Esophagus squamous epithelium (tissue), 5 donors: ENCODE results near the gene KPNA6. TPM values are rescaled to one million over a fixed set of nuclear protein-coding genes. Genes with fewer than 3 reads are reported as not detected.
A peak's percentile ranks its signal among the peaks of the same experiment; 100 is the strongest.
"Not testable (repeated sequence)": the region's sequence is repeated elsewhere in the genome, so short reads cannot be mapped to it uniquely, and the experiment has no call there.

Source experiments
- DNase-seq: peaks from one replicate; lab custom pipeline; 2025; lab: John Stamatoyannopoulos, UW
- H3K27ac ChIP-seq, 4 donors: fragments of 200-600 bp; sonication (generic); one replicate each; pipeline ENCODE4 v1.5.1; 2016 to 2019; ENCODE audit warnings: mild to moderate bottlenecking in 1 of 4
- H3K27me3 ChIP-seq, 4 donors: fragments of 200-600 bp; sonication (generic); 1 replicate in 3 of 4; 2 replicates in 1 of 4; pipeline versions ENCODE4 v1.5.1 to v1.6.0; 2017 to 2021; ENCODE audit warnings: antibody characterized with exemption in 1 of 4
- H3K36me3 ChIP-seq, 3 donors: fragments of 200-600 bp; sonication (generic); one replicate each; pipeline ENCODE4 v1.5.1; 2016 to 2019
- H3K4me1 ChIP-seq, 3 donors: fragments of 200-600 bp; sonication (generic); one replicate each; pipeline ENCODE4 v1.5.1; 2017 to 2019
- H3K4me3 ChIP-seq, 4 donors: fragments of 200-600 bp; sonication (generic); 1 replicate in 3 of 4; 2 replicates in 1 of 4; pipeline ENCODE4 v1.5.1; 2016 to 2019; ENCODE audit warnings: mild to moderate bottlenecking in 2 of 4, moderate library complexity in 1 of 4
- H3K9me3 ChIP-seq, 3 donors: fragments of 200-600 bp; sonication (generic); one replicate each; pipeline ENCODE4 v1.5.1; 2016 to 2019
- CTCF ChIP-seq, 6 experiments: fragments of 450-650 bp in 4 of 6; fragments of 200-600 bp in 2 of 6; sonication (generic) in 2 of 6; IDR thresholded peaks; one replicate each; pipeline ENCODE4 v1.5.1; 2016 to 2019; ENCODE audit warnings: antibody characterized with exemption in 6 of 6, mild to moderate bottlenecking in 4 of 6, moderate library complexity in 4 of 6
- POLR2A ChIP-seq, 4 donors: fragments of 450-650 bp; IDR thresholded peaks; one replicate each; pipeline ENCODE4 v1.6.1; 2017; ENCODE audit warnings: antibody characterized with exemption in 4 of 4, mild to moderate bottlenecking in 4 of 4, moderate library complexity in 3 of 4
- WGBS, 2 donors: methylation state at CpG; one replicate each; pipeline ENCODE4 v1.1.5; 2018; 5-methylcytosine and 5-hydroxymethylcytosine counted together
- intact Hi-C: fragments of 100-400 bp; cut with DNase I; formaldehyde crosslinking; loops from one replicate; pipeline ENCODE4 v1.15.0; 2022
- total RNA-seq, 4 donors: library from RNA; depleted of rRNA; stranded (reverse); fragments of >200 nt; gene quantifications; one replicate each; pipeline ENCODE4 v1.1.0, GENCODE V29; 2016
- donor health status: DM: yes; HTN: yes; CAD: no.

Gene KPNA6
- total RNA-seq, 4 donors from 2014 or later, result 27.7 to 38.0 (median 36.5) TPM

DNA sequence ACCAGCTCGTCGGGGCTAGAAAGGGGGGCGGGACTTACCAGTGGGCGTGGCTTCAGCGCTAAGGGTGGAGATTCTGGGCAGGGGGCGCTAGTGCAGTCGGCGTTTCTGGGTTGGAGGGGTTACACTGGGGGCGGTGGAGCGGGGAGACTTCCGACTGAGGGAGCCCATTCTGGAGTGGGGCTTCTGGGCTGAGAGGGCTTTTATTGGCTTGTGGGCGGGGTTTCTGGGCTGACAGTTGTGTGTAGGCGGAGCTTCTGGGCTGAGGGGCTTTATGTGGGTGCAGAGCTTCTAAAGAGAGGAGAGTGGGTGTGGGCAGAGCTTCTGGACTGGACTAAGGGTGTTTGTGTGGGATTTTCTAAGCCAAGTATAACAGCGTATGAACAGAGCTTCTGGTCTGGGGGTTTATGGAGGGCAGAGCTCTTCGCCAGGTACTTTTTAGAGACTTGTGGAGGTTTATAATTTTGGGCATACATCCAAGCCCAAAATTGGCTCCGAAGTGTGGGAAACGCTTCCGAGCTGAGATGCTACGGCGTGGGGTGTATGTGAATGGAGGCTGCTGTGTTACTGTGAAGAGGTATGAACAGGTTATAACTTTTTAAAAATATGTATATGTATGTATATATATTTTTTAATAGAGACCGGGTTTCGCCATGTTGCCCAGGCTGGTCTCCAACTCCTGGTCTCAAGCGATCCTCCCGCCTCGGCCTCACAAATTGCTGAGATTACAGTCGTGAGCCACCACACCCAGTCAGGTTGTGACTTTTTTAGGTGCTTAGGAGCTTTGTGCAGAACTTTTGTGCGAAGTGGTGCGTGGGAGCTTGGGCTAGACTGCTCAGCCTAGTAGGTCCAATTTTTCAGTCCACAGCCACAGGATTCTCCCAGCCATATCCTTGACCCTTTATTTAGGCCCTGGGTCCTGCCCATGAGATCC, 34.3 kb upstream of the KPNA6 start:
- 38 to 46% methylated on average over 17 to 20 of the region's 28 CpGs for WGBS, 2 donors
- Histone ChIP-seq H3K27me3 (no peaks in the 10 kb centered on the region), H3K9me3 (no peaks in the 10 kb centered on the region), H3K27ac (peak overlapping the region; percentile 83 to 98 (median 96)), H3K4me3 (peak overlapping the region; percentile 70 to 96 (median 84)), H3K4me1 (peaks cover 11 to 48% (median 18%) of the 10 kb centered on the region in 3 donors), H3K36me3 (peaks cover 4 to 37% (median 15%) of the 10 kb centered on the region in 3 donors)
- no peak for DNase-seq
- TF ChIP-seq POLR2A (IDR thresholded peaks at IDR 0.05) (no peak), CTCF (IDR thresholded peaks at IDR 0.05) (peak in 2 of 6 experiments; percentile 11 to 12)
- intact Hi-C loops, result no loop called here

DNA sequence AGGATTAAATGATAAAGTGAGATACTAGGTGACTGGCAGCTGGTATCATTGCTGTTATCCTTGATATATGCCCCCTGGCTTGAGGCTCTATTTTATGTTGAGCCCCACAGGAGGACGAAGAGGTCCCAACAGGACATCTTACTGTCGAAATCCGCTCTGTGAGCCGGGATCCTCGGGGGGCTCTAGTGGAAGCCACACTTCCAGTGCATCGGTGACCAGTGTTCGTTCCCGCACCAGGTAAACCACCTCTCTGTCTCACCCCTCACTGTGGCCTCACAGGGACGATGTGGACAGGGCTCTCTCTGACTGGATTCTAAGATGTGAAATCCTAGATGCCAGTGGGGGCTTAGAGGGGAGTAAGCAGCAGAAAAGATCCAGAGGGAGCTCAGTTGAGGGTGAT, 33.0 kb upstream of the KPNA6 start:
- Histone ChIP-seq H3K4me1 (peaks cover 8 to 40% (median 18%) of the 10 kb centered on the region in 3 donors), H3K27me3 (no peaks in the 10 kb centered on the region), H3K27ac (no peak overlapping the region), H3K9me3 (no peaks in the 10 kb centered on the region), H3K36me3 (peaks cover 4 to 50% (median 15%) of the 10 kb centered on the region in 3 donors), H3K4me3 (no peak overlapping the region)
- TF ChIP-seq POLR2A (IDR thresholded peaks at IDR 0.05), result no peak
- no peak for TF ChIP-seq CTCF (IDR thresholded peaks at IDR 0.05)
- intact Hi-C loops, result no loop called here
- DNase-seq, result no peak
- 92 to 95% methylated on average over 8 to 9 of the region's 9 CpGs for WGBS, 2 donors

- Histone ChIP-seq H3K27me3 (no peaks in the 10 kb centered on the region), H3K9me3 (no peaks in the 10 kb centered on the region), H3K36me3 (peaks cover 4 to 75% (median 19%) of the 10 kb centered on the region in 3 donors), H3K27ac (no peak overlapping the region), H3K4me3 (no peak overlapping the region), H3K4me1 (peaks cover 8 to 18% (median 11%) of the 10 kb centered on the region in 3 donors)
- WGBS, 2 donors, result 78 to 80% methylated on average over 3 of the region's 3 CpGs
- TF ChIP-seq POLR2A (IDR thresholded peaks at IDR 0.05) (no peak), CTCF (IDR thresholded peaks at IDR 0.05) (no peak)
- DNase-seq, result no peak
- intact Hi-C loops, result no loop called here
Measured at GRCh38 chr1:32077451-32077850, 30.4 kb upstream of the KPNA6 start.

DNA sequence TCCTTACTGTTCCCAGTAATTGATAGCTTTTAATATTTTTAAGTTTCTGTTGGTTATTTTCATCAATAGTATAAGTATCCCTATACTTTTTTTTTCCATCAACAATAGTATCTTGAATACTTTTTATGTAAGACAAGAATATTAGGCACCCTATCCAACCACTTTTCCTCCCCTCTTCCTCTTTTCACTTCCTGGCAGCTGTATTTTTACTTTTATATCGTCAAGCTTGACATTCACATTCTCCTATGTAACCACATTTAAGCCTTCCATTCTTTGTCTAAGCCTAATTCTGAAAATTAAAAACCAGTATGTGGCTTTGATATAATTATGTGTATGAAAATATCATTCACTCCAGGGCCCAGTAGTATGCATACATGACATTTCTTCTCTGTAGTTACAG, 25.8 kb upstream of the KPNA6 start:
- intact Hi-C loops, result no loop called here
- no peaks in the 10 kb centered on the region for H3K4me1 ChIP-seq
- peaks cover 9 to 91% (median 11%) of the 10 kb centered on the region in 3 donors for H3K36me3 ChIP-seq
- no peak overlapping the region for H3K4me3 ChIP-seq
- H3K27ac ChIP-seq, result no peak overlapping the region
- no peaks in the 10 kb centered on the region for H3K9me3 ChIP-seq
- no peak for DNase-seq
- TF ChIP-seq POLR2A (IDR thresholded peaks at IDR 0.05) (no peak), CTCF (IDR thresholded peaks at IDR 0.05) (no peak)
- 48 to 58% methylated on average over 1 of the region's 1 CpG for whole genome bisulfite sequencing, 2 donors
- H3K27me3 ChIP-seq, result no peaks in the 10 kb centered on the region

GRCh38 chr1:32086381-32086780, 21.5 kb upstream of the KPNA6 start:
- H3K27me3 ChIP-seq, intact Hi-C loops, H3K4me1 ChIP-seq, H3K27ac ChIP-seq, H3K4me3 ChIP-seq, H3K9me3 ChIP-seq, DNase-seq: not testable (repeated sequence)
- H3K36me3 ChIP-seq, result peaks cover 10 to 92% (median 11%) of the 10 kb centered on the region in 3 donors
- WGBS, 2 donors, result 93% methylated on average over 2 of the region's 2 CpGs; no CpG with 5 or more reads in 1 of the 2 donors
